SH-SY5Y (cell line): ENCODE results near the gene SUN3.

ENCODE experiments used
- GATA2 ChIP-seq: IDR thresholded peaks from 2 replicates; pipeline ENCODE4 v1.6.1; 2011; ENCODE audit warnings: mild to moderate bottlenecking, low read depth, low read length
- GATA3 ChIP-seq: IDR thresholded peaks from 2 replicates; pipeline ENCODE4 v1.6.1; 2011; ENCODE audit warnings: low read depth, mild to moderate bottlenecking, low read length, moderate library complexity

GRCh38 chr7:48046458-48046857, 17.6 kb upstream of the SUN3 start:
- TF ChIP-seq GATA2 (no peak), GATA3 (no peak)
